ENCODE results near the gene KANTR. TPM values are rescaled to one million over a fixed set of nuclear protein-coding genes. Genes with fewer than 3 reads are reported as not detected.

The KANTR gene
- total and polyA plus RNA-seq, 2 of the 4 experiments (the other 2 are of a cell fraction), result 1.6 to 6.3 TPM

DNA sequence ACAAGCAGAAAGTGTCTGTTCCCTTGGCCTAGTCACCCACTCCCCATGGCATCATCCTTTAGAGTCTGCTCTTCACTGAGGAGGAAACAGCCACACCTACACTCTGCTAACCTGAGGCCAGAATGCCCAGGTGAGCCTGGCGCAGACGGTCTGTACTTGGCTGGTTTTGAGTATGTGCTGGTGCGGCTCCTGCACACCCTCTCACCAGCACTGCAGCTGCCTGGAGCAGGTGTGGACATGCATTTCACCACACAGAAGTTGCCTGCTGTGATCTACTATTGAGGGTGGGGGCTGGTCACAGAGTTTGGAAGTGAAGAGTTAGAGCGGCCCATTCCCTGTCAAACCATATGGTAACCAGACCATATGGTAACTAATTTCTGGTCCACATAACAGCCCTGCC lies 39.5 kb downstream of the KANTR start:
- TF ChIP-seq MXI1 (IDR thresholded peaks at IDR 0.05; ENCODE audit: borderline replicate concordance, low read depth, low read length), result no peak
- TF ChIP-seq, protein P1, sequence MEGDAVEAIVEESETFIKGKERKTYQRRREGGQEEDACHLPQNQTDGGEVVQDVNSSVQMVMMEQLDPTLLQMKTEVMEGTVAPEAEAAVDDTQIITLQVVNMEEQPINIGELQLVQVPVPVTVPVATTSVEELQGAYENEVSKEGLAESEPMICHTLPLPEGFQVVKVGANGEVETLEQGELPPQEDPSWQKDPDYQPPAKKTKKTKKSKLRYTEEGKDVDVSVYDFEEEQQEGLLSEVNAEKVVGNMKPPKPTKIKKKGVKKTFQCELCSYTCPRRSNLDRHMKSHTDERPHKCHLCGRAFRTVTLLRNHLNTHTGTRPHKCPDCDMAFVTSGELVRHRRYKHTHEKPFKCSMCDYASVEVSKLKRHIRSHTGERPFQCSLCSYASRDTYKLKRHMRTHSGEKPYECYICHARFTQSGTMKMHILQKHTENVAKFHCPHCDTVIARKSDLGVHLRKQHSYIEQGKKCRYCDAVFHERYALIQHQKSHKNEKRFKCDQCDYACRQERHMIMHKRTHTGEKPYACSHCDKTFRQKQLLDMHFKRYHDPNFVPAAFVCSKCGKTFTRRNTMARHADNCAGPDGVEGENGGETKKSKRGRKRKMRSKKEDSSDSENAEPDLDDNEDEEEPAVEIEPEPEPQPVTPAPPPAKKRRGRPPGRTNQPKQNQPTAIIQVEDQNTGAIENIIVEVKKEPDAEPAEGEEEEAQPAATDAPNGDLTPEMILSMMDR (conservative IDR thresholded peaks at IDR 0.05; ENCODE audit: low read depth, low read length), result no peak
- DNase-seq, result no peak
- no peak for ATAC-seq (ENCODE audit: low read depth)
- H3K9ac ChIP-seq (ENCODE audit: low read depth, low read length), result no peak overlapping the region
- no peaks in the 10 kb centered on the region for H3K4me1 ChIP-seq (ENCODE audit: control insufficient read depth, insufficient read depth, low read length)
- intact Hi-C loops (cut with micrococcal nuclease), result no loop called here
- no TSS peak for BruUV-seq (replicated peaks)
- ChIA-PET POLR2A (ENCODE audit: unreplicated experiment) (no interaction called here), CTCF (no interaction called here)
- H3K27ac ChIP-seq (ENCODE audit: insufficient read depth, low read length), result no peak overlapping the region
- H3K9me3 ChIP-seq (ENCODE audit: control insufficient read depth, insufficient read depth, low read length), result no peaks in the 10 kb centered on the region
- H3K79me1 ChIP-seq (ENCODE audit: low read depth in 1 of 2, low read length in 2 of 2), result no peaks in the 10 kb centered on the region
- no peak overlapping the region for H4K8ac ChIP-seq (ENCODE audit: low read depth in 2 of 2, low read length in 2 of 2)
- no peak overlapping the region for H4K5ac ChIP-seq (ENCODE audit: low read depth, low read length)
- H2BK20ac ChIP-seq (ENCODE audit: low read depth, low read length), result no peak overlapping the region
- no peak overlapping the region for H3K56ac ChIP-seq (ENCODE audit: extremely low read depth, insufficient read depth, low read length)
- WGBS, 2 experiments (ENCODE audit: extremely low coverage in 2 of 2, insufficient read length in 1 of 2), result no CpG with 5 or more reads among the region's 4 CpGs
- no peak overlapping the region for H3K4me2 ChIP-seq (ENCODE audit: low read depth, low read length)
- peaks cover 11% of the 10 kb centered on the region for H3K27me3 ChIP-seq (ENCODE audit: control insufficient read depth, insufficient read depth, low read length)
- peaks cover 4% of the 10 kb centered on the region; the same call in 1 of the 2 replicates for H3K36me3 ChIP-seq (ENCODE audit: control insufficient read depth, insufficient read depth, low read length)
- 0 out of 2 replicates have a peak, but pooled peaks cover 4% of the 10 kb centered on the region for H4K20me1 ChIP-seq (ENCODE audit: insufficient read depth, low read length)
- no peak overlapping the region for H3K4ac ChIP-seq (ENCODE audit: low read depth, low read length)
- in situ Hi-C loops (cut with MboI; ENCODE audit: low sequenced_read_pairs), result no loop called here
- H2BK5ac ChIP-seq (ENCODE audit: low read depth, low read length, poor library complexity, severe bottlenecking), result no peak overlapping the region
- no peak overlapping the region for H3K18ac ChIP-seq (ENCODE audit: low read depth, low read length)
- no peak overlapping the region for H2AFZ ChIP-seq (replicated peaks; ENCODE audit: low read length, poor library complexity)
- H2BK15ac ChIP-seq (ENCODE audit: low read depth, low read length), result no peak overlapping the region
- H3K9me1 ChIP-seq (ENCODE audit: insufficient read depth, low read length), result no peaks in the 10 kb centered on the region; the same call in 1 of the 2 replicates
- H2AK9ac ChIP-seq (replicated peaks; ENCODE audit: low read depth, low read length, poor library complexity), result no peak overlapping the region
- dilution Hi-C loops (cut with HindIII; ENCODE audit: low sequenced_read_pairs, unreplicated experiment), result no loop called here
- no peak overlapping the region for H2AK5ac ChIP-seq (ENCODE audit: low read depth, low read length)
- H3K4me3 ChIP-seq (ENCODE audit: insufficient read depth, low read depth, low read length), result no peak overlapping the region
- no peak overlapping the region for H2BK120ac ChIP-seq (ENCODE audit: low read depth, low read length)
- H3K14ac ChIP-seq (replicated peaks; ENCODE audit: low read depth, low read length), result no peak overlapping the region
- no peak overlapping the region for H4K91ac ChIP-seq (ENCODE audit: insufficient read depth, low read depth, low read length)
- H3K23ac ChIP-seq (ENCODE audit: low read depth, low read length), result no peak overlapping the region
